Prostate gland (tissue), 2 donors: ENCODE data around the gene MARF1. TPM values are rescaled to one million over a fixed set of nuclear protein-coding genes. Genes with fewer than 3 reads are reported as not detected.
"Not testable (repeated sequence)": the region's sequence is repeated elsewhere in the genome, so short reads cannot be mapped to it uniquely, and the experiment has no call there.

ENCODE experiments used
- DNase-seq: peaks from one replicate; pipeline ENCODE4 v3.0.0-alpha.2; 2019; ENCODE audit warnings: low spot score
- H3K27ac ChIP-seq, 2 donors: fragments of 200-600 bp; sonication (generic); 2 replicates each; pipeline ENCODE4 v1.5.1; 2017 to 2019
- H3K27me3 ChIP-seq: fragments of 200-600 bp; sonication (generic); replicated peaks from 2 replicates; pipeline ENCODE4 v1.5.1; 2019; ENCODE audit not compliant: insufficient read depth
- H3K36me3 ChIP-seq, 2 donors: fragments of 200-600 bp; sonication (generic); 1 replicate in 1 of 2; 2 replicates in 1 of 2; pipeline versions ENCODE4 v1.5.1 to v1.8.1; 2017 to 2019
- H3K4me1 ChIP-seq: fragments of 200-600 bp; sonication (generic); replicated peaks from 2 replicates; pipeline ENCODE4 v1.5.1; 2019
- H3K4me3 ChIP-seq, 2 donors: fragments of 200-600 bp; sonication (generic); 2 replicates each; pipeline ENCODE4 v1.5.1; 2017 to 2019
- H3K9me3 ChIP-seq: fragments of 200-600 bp; sonication (generic); 2 replicates; pipeline ENCODE4 v1.5.1; 2017
- CTCF ChIP-seq, 4 experiments: fragments of 200-600 bp in 2 of 4; fragments of 450-650 bp in 2 of 4; sonication (generic) in 2 of 4; IDR thresholded peaks; 1 replicate in 3 of 4; 2 replicates in 1 of 4; pipeline ENCODE4 v1.5.1; 2016 to 2019; ENCODE audit warnings: antibody characterized with exemption in 4 of 4, mild to moderate bottlenecking in 2 of 4, moderate library complexity in 2 of 4
- POLR2A ChIP-seq: fragments of 450-650 bp; IDR thresholded peaks from one replicate; pipeline ENCODE4 v1.6.1; 2016; ENCODE audit warnings: antibody characterized with exemption, mild to moderate bottlenecking
- POLR2AphosphoS5 ChIP-seq: sonication (generic); formaldehyde crosslinking; IDR thresholded peaks from one replicate; pipeline ENCODE4 v1.6.1; 2017; ENCODE audit warnings: antibody characterized with exemption
- WGBS: methylation state at CpG from one replicate; pipeline ENCODE4 v1.1.5; 2018; 5-methylcytosine and 5-hydroxymethylcytosine counted together
- intact Hi-C: fragments of 100-400 bp; cut with DNase I; formaldehyde crosslinking; loops from one replicate; pipeline ENCODE4 v1.14.2; 2022
- total RNA-seq, 2 donors: library from RNA; depleted of rRNA; stranded (reverse); fragments of >200 nt; gene quantifications; one replicate each; pipeline ENCODE4 v1.1.0, GENCODE V29; 2016

MARF1 gene
- total RNA-seq, 2 donors from 2014 or later = 33.3 to 54.2 TPM

GRCh38 chr16:15556130-15556529 lies 86.8 kb downstream of the MARF1 start:
- WGBS = 94% methylated on average over 5 of the region's 5 CpGs
- Histone ChIP-seq H3K36me3 (no peaks in the 10 kb centered on the region), H3K27me3 (no peaks in the 10 kb centered on the region), H3K4me1 (no peaks in the 10 kb centered on the region), H3K4me3 (no peak overlapping the region), H3K9me3 (no peaks in the 10 kb centered on the region), H3K27ac (no peak overlapping the region)
- no peak for TF ChIP-seq CTCF (IDR thresholded peaks at IDR 0.05)
- no peak for TF ChIP-seq POLR2A
- no peak for TF ChIP-seq POLR2AphosphoS5
- intact Hi-C loops = no loop called here
- DNase-seq = no peak

- TF ChIP-seq POLR2AphosphoS5 = no peak
- no peak for TF ChIP-seq POLR2A
- no peak for TF ChIP-seq CTCF (IDR thresholded peaks at IDR 0.05)
- Histone ChIP-seq H3K27ac (no peak overlapping the region), H3K36me3 (no peaks in the 10 kb centered on the region), H3K4me3 (no peak overlapping the region), H3K27me3 (no peaks in the 10 kb centered on the region), H3K9me3 (no peaks in the 10 kb centered on the region), H3K4me1 (no peaks in the 10 kb centered on the region)
- DNase-seq = no peak
- intact Hi-C loops = loop anchor here (5.0 kb wide), 3 partner anchors 36 to 126 kb away; no protein-coding TSS in a partner anchor
- WGBS = 87% methylated on average over 10 of the region's 10 CpGs
Measured at GRCh38 chr16:15553313-15554088, 89.5 kb downstream of the MARF1 start.

- H3K4me1 ChIP-seq = no peaks in the 10 kb centered on the region
- H3K9me3 ChIP-seq = no peaks in the 10 kb centered on the region
- intact Hi-C loops = loop anchor here (5.0 kb wide), 3 partner anchors 35 to 125 kb away; no protein-coding TSS in a partner anchor
- TF ChIP-seq POLR2A (no peak), CTCF (IDR thresholded peaks at IDR 0.05) (no peak), POLR2AphosphoS5 (no peak)
- no peak overlapping the region for H3K4me3 ChIP-seq
- no peaks in the 10 kb centered on the region for H3K27me3 ChIP-seq
- H3K27ac ChIP-seq = no peak overlapping the region
- no peak for DNase-seq
- WGBS = 87% methylated on average over 6 of the region's 6 CpGs
- no peaks in the 10 kb centered on the region for H3K36me3 ChIP-seq
Measured at GRCh38 chr16:15552507-15552906, 90.4 kb downstream of the MARF1 start.

DNA sequence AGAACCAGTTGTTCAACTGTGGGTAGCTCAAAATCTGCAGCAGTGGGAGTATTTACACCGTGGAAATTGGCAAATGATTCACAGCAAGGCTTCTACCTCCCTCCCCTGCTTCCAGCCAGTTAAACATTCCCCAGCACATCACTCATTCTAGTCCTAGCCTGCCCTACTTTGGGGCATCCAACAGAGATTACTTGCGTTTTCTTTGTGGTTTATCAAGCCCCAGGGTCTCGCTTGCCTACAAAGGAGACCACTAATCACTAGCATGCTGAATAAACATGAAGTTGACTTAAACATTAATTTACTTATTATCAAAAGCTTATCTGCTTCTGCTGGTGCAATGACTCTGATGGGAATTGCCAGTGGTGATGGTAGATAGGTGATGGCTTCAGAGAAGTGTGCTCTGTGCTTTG lies 94.5 kb downstream of the MARF1 start:
- H3K36me3 ChIP-seq = no peaks in the 10 kb centered on the region
- no peak for DNase-seq
- H3K4me3 ChIP-seq = no peak overlapping the region
- H3K9me3 ChIP-seq = no peaks in the 10 kb centered on the region
- 74% methylated on average over 3 of the region's 3 CpGs for WGBS
- H3K27me3 ChIP-seq = no peaks in the 10 kb centered on the region
- H3K4me1 ChIP-seq = no peaks in the 10 kb centered on the region
- no peak overlapping the region for H3K27ac ChIP-seq
- intact Hi-C loops = no loop called here
- TF ChIP-seq POLR2AphosphoS5 (no peak), CTCF (IDR thresholded peaks at IDR 0.05) (no peak), POLR2A (no peak)

DNA sequence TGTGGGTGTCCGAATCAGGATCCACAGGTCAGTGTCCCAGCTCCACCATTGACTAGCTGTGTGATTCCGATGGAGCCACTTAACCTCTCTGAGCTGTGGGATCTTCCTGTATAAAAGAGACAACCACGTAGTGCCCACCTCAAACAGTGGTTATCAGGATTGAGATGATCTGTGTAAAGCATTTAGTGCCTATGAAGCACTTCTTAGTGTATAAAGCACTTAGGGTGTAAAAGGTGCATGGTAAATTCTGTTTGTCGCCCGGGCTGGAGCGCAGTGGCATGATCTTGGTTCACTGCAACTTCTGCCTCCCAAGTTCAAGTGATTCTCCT lies 95.2 kb downstream of the MARF1 start:
- no peak for DNase-seq
- Histone ChIP-seq H3K4me3 (no peak overlapping the region), H3K9me3 (no peaks in the 10 kb centered on the region), H3K27ac (no peak overlapping the region), H3K27me3 (no peaks in the 10 kb centered on the region), H3K4me1 (no peaks in the 10 kb centered on the region), H3K36me3 (no peaks in the 10 kb centered on the region)
- intact Hi-C loops = no loop called here
- WGBS = 94% methylated on average over 6 of the region's 6 CpGs
- TF ChIP-seq POLR2AphosphoS5 (no peak), POLR2A (no peak), CTCF (IDR thresholded peaks at IDR 0.05) (no peak)

DNA sequence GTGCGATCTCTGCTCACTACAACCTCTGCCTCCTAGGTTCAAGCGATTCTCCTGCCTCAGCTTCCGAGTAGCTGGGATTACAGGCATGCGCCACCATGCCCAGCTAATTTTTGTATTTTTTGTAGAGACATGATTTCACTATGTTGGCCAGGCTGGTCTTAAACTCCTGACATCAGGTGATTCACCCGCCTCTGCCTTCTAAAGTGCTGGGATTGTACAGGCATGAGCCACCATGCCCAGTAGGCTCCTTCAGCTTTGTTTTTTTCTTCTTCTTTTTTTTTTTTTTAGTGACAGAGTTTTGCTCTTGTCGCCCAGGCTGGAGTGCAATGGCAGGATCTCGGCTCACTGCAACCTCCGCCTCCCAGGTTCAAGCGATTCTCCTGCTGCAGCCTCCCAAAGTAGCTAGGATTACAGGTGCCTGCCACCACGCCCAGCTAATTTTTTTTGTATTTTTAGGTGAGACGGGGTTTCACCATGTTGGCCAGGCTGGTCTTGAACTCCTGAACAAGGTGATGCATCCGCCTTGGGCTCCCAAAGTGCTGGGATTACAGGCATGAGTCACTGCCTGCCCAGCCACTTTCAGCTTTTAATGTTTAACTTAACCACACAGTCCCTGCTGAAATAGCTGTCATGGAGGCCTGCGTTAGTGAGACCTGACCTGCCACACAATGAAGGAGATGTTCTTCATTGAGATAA lies 95.7 kb downstream of the MARF1 start:
- peak overlapping the region in 1 of 2 donors; percentile 2 for H3K27ac ChIP-seq
- DNase-seq, H3K9me3 ChIP-seq, H3K4me3 ChIP-seq, intact Hi-C loops, H3K27me3 ChIP-seq, H3K4me1 ChIP-seq, H3K36me3 ChIP-seq: not testable (repeated sequence)
- 82% methylated on average over 13 of the region's 13 CpGs for WGBS
